Parathyroid adenoma (tissue), 2 donors: Measurements from ENCODE around the gene ABLIM1.

Source experiments
- H2AFZ ChIP-seq: fragments of 300-600 bp; sonication (generic); one replicate; pipeline ENCODE4 v1.7.0; 2017; ENCODE audit warnings: antibody characterized with exemption, mild to moderate bottlenecking
- H3K27ac ChIP-seq: fragments of 300-600 bp; sonication (generic); one replicate; pipeline ENCODE4 v1.7.0; 2017
- H3K27me3 ChIP-seq: fragments of 300-600 bp; sonication (generic); one replicate; pipeline ENCODE4 v1.7.0; 2017; ENCODE audit warnings: low read length; ENCODE audit not compliant: control insufficient read depth, insufficient read depth
- H3K36me3 ChIP-seq: fragments of 300-600 bp; sonication (generic); one replicate; pipeline ENCODE4 v1.7.0; 2017; ENCODE audit warnings: low read length; ENCODE audit not compliant: control insufficient read depth, insufficient read depth
- H3K4me1 ChIP-seq: fragments of 300-600 bp; sonication (generic); one replicate; pipeline ENCODE4 v1.7.0; 2017; ENCODE audit warnings: control low read depth
- H3K4me2 ChIP-seq: fragments of 300-600 bp; sonication (generic); one replicate; pipeline ENCODE4 v1.7.0; 2017; ENCODE audit warnings: low read length
- H3K4me3 ChIP-seq: fragments of 300-600 bp; sonication (generic); one replicate; pipeline ENCODE4 v1.7.0; 2017; ENCODE audit warnings: low read depth, low read length
- H3K79me2 ChIP-seq: fragments of 300-600 bp; sonication (generic); one replicate; pipeline ENCODE4 v1.7.0; 2017; ENCODE audit warnings: control low read depth
- H3K9ac ChIP-seq: fragments of 300-600 bp; sonication (generic); one replicate; pipeline ENCODE4 v1.7.0; 2017; ENCODE audit warnings: mild to moderate bottlenecking
- H3K9me3 ChIP-seq: fragments of 300-600 bp; sonication (generic); one replicate; pipeline ENCODE4 v1.7.0; 2017; ENCODE audit warnings: low read length; ENCODE audit not compliant: control insufficient read depth
- CTCF ChIP-seq: fragments of 300-600 bp; sonication (generic); IDR thresholded peaks from one replicate; pipeline ENCODE4 v1.7.0; 2017; ENCODE audit warnings: antibody characterized with exemption, mild to moderate bottlenecking
- donor health status: primary hyperparathyroidism.

The ABLIM1 gene

GRCh38 chr10:114550756-114551635, 107.1 kb downstream of the ABLIM1 start:
- TF ChIP-seq CTCF = peak; percentile 47
- Histone ChIP-seq H3K9me3 (no peaks in the 10 kb centered on the region), H3K4me3 (peak overlapping the region; percentile 36), H3K4me1 (peaks cover 9% of the 10 kb centered on the region), H3K79me2 (no peaks in the 10 kb centered on the region), H3K9ac (no peak overlapping the region), H3K27ac (peak overlapping the region; percentile 37), H3K36me3 (no peaks in the 10 kb centered on the region), H3K4me2 (peak overlapping the region; percentile 58), H2AFZ (peak overlapping the region; percentile 51), H3K27me3 (no peaks in the 10 kb centered on the region)

- Histone ChIP-seq H3K9ac (no peak overlapping the region), H3K79me2 (no peaks in the 10 kb centered on the region), H3K27ac (no peak overlapping the region), H3K4me1 (peaks cover 9% of the 10 kb centered on the region), H3K36me3 (no peaks in the 10 kb centered on the region), H2AFZ (no peak overlapping the region), H3K9me3 (no peaks in the 10 kb centered on the region), H3K4me3 (no peak overlapping the region), H3K27me3 (no peaks in the 10 kb centered on the region), H3K4me2 (no peak overlapping the region)
- peak; percentile 48 for TF ChIP-seq CTCF
Measured at GRCh38 chr10:114548662-114549061, 109.4 kb downstream of the ABLIM1 start.

- no peak overlapping the region for H3K9ac ChIP-seq
- no peaks in the 10 kb centered on the region for H3K79me2 ChIP-seq
- no peak overlapping the region for H3K4me2 ChIP-seq
- H2AFZ ChIP-seq = no peak overlapping the region
- H3K4me1 ChIP-seq = peaks cover 9% of the 10 kb centered on the region
- no peak overlapping the region for H3K4me3 ChIP-seq
- H3K27ac ChIP-seq = no peak overlapping the region
- H3K9me3 ChIP-seq = no peaks in the 10 kb centered on the region
- no peak for TF ChIP-seq CTCF
- no peaks in the 10 kb centered on the region for H3K27me3 ChIP-seq
- no peaks in the 10 kb centered on the region for H3K36me3 ChIP-seq
Measured at GRCh38 chr10:114547514-114547913, 110.6 kb downstream of the ABLIM1 start.

GRCh38 chr10:114547056-114547455, 111.0 kb downstream of the ABLIM1 start:
- H3K4me3 ChIP-seq = no peak overlapping the region
- TF ChIP-seq CTCF = no peak
- no peaks in the 10 kb centered on the region for H3K27me3 ChIP-seq
- H2AFZ ChIP-seq = no peak overlapping the region
- no peaks in the 10 kb centered on the region for H3K79me2 ChIP-seq
- H3K9ac ChIP-seq = no peak overlapping the region
- no peaks in the 10 kb centered on the region for H3K9me3 ChIP-seq
- peaks cover 9% of the 10 kb centered on the region for H3K4me1 ChIP-seq
- H3K36me3 ChIP-seq = no peaks in the 10 kb centered on the region
- no peak overlapping the region for H3K27ac ChIP-seq
- no peak overlapping the region for H3K4me2 ChIP-seq

GRCh38 chr10:114545819-114546218, 112.3 kb downstream of the ABLIM1 start:
- H3K9me3 ChIP-seq = no peaks in the 10 kb centered on the region
- no peak overlapping the region for H3K4me3 ChIP-seq
- no peaks in the 10 kb centered on the region for H3K36me3 ChIP-seq
- no peak for TF ChIP-seq CTCF
- H3K27me3 ChIP-seq = no peaks in the 10 kb centered on the region
- H3K9ac ChIP-seq = no peak overlapping the region
- no peak overlapping the region for H2AFZ ChIP-seq
- no peak overlapping the region for H3K27ac ChIP-seq
- H3K79me2 ChIP-seq = no peaks in the 10 kb centered on the region
- no peak overlapping the region for H3K4me2 ChIP-seq
- peaks cover under 1% of the 10 kb centered on the region for H3K4me1 ChIP-seq
